ENCODE data around the gene BMPR2.

The BMPR2 gene

GRCh38 chr2:202588647-202589581 lies 212.8 kb downstream of the BMPR2 start:
- TF ChIP-seq, protein P1, sequence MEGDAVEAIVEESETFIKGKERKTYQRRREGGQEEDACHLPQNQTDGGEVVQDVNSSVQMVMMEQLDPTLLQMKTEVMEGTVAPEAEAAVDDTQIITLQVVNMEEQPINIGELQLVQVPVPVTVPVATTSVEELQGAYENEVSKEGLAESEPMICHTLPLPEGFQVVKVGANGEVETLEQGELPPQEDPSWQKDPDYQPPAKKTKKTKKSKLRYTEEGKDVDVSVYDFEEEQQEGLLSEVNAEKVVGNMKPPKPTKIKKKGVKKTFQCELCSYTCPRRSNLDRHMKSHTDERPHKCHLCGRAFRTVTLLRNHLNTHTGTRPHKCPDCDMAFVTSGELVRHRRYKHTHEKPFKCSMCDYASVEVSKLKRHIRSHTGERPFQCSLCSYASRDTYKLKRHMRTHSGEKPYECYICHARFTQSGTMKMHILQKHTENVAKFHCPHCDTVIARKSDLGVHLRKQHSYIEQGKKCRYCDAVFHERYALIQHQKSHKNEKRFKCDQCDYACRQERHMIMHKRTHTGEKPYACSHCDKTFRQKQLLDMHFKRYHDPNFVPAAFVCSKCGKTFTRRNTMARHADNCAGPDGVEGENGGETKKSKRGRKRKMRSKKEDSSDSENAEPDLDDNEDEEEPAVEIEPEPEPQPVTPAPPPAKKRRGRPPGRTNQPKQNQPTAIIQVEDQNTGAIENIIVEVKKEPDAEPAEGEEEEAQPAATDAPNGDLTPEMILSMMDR (IDR thresholded peaks at IDR 0.05; ENCODE audit: extremely low read depth, missing control alignments), result peak; percentile 92
- DNase-seq (ENCODE audit: low spot score), result peak; percentile 78

DNA sequence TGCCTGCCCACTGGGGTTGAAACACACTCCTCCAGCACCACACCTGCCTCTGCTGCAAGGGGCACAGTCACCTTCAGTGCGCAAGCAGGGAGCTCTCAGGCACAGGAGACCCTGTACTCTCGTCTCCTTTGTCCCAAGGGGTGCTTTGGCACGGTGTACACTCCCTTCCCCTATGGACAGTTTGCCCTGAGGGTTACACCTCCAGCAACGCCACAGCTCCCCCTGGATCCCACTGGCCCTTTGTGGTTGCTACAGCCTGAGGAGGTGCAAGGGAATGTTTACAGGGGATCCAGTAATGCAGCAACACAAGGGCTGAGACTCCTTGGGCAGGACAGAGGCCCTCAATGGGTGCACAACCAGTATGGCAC lies 213.4 kb downstream of the BMPR2 start:
- no peak for DNase-seq (ENCODE audit: low spot score)
- TF ChIP-seq, protein P1 (IDR thresholded peaks at IDR 0.05; ENCODE audit: extremely low read depth, missing control alignments), result no peak

- no peak for DNase-seq (ENCODE audit: low spot score)
- TF ChIP-seq, protein P1 (IDR thresholded peaks at IDR 0.05; ENCODE audit: extremely low read depth, missing control alignments), result no peak
Observed at GRCh38 chr2:202592566-202592965, 216.4 kb downstream of the BMPR2 start.

DNA sequence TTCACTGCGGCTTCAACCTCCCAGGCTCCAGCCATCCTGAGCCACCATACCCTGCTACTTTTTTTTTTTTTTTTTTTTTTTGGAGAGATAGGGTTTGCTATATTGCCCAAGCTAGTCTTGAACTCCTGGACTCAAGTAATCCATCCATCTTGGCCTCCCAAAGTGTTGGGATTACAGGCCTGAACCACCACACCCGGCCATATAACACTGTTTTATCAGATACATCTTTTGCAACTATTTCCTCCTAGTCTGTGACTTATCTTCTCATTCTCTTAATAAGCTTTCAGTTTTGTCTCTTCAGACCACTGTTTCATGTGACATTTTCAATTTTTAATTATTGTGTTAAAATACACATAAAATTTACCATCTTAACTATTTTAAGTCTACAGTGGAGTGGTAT lies 223.0 kb downstream of the BMPR2 start:
- TF ChIP-seq, protein P1 (IDR thresholded peaks at IDR 0.05; ENCODE audit: extremely low read depth, missing control alignments), result no peak
- no peak for DNase-seq (ENCODE audit: low spot score)

DNA sequence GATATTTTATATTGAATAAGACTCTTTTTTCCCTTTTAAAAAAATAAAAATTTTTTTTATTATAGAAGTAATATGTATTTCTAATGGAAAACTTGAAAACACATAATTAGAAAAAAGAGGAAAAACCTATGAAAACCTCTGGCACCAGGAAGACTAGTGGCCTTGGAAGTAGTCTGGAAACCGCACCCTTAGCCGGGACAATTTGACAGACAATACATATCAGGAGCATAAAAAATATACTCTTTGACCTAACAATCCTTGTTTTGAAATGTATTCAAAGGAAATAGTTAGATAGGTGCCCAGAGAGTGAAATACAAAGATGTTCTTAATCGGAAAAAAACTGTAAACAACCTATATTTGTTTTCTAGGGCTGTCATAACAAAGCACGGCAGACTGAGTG lies 223.8 kb downstream of the BMPR2 start:
- DNase-seq (ENCODE audit: low spot score), result no peak
- TF ChIP-seq, protein P1 (IDR thresholded peaks at IDR 0.05; ENCODE audit: extremely low read depth, missing control alignments), result no peak

- DNase-seq (ENCODE audit: low spot score), result no peak
- TF ChIP-seq, protein P1 (IDR thresholded peaks at IDR 0.05; ENCODE audit: extremely low read depth, missing control alignments), result no peak
Observed at GRCh38 chr2:202604699-202605098, 228.6 kb downstream of the BMPR2 start.

- TF ChIP-seq, protein P1 (IDR thresholded peaks at IDR 0.05; ENCODE audit: extremely low read depth, missing control alignments), result no peak
- no peak for DNase-seq (ENCODE audit: low spot score)
Observed at GRCh38 chr2:202605174-202605573, 229.0 kb downstream of the BMPR2 start.

Data from GM20000 (cell line).